DMS114 treated with DMSO at 0.1 percent for 48 hours (cell line): ENCODE results near the gene HEXD.
A peak's percentile ranks its signal among the peaks of the same experiment; 100 is the strongest.
"Not testable (repeated sequence)": the region's sequence is repeated elsewhere in the genome, so short reads cannot be mapped to it uniquely, and the experiment has no call there.

ENCODE experiments used
- DNase-seq: peaks from one replicate; lab custom pipeline; 2025; ENCODE audit not compliant: unreplicated experiment; lab: John Stamatoyannopoulos, UW

HEXD gene

DNA sequence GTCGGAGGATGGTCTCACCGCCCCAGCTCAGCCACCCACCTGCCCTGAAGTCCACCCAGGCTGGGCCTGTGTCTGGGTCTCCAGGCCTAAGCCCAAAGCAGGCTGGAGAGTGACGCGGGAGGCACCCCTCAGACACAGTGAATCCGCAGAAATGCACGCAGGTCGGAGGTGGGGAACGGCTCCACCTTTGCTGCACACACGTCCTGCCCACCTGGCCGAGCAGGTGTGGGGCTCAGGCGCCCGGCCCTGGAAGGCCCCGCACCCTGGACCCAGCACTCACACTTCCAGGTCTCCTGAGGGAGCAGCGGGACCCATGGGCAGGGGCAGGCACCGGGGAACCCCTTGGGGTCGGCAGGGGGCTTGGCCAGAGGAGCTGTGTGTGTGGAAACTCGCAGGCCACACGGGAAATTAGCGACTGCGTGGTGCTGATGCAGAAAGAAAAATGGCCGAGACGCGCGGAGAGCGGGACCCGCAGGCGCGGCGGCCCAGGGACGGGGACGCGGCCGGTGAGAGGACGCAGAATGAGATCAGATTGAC, 21.8 kb downstream of the HEXD start:
- no peak for DNase-seq

GRCh38 chr17:82440469-82440981, 22.4 kb downstream of the HEXD start:
- DNase-seq = no peak

GRCh38 chr17:82440991-82441627, 23.0 kb downstream of the HEXD start:
- no peak for DNase-seq

DNA sequence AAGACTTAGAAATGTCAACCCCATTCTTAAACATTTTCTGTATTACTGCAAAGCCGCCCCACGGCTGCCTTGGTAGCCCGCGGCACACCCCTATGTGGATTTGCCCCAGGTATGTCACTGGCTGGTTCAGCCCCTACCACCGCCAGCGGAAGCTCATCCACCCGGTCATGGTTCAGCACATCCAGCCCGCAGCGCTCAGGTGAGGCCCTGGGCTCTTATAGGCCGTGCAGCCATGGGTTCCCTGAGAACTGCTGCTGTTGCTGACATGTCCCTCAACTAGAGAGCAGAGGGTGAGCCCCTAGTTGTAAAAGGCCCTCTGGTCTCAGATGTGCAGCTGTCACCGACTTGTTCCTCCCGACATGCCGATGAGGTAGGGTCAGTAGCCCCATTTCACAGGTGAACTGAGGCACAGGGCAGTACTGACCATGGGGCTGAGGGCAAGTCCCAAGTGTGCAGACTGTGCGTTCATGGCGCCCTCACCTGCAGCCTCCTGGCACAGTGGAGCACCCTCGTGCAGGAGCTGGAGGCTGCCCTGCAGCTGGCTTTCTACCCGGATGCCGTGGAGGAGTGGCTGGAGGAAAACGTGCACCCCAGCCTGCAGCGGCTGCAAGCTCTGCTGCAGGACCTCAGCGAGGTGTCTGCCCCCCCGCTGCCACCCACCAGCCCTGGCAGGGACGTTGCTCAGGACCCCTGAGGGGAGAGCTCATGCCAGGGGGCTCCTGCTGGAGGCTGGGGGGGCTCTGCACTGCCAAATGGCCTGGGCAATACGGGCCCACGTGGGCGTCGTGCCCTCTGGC, 23.7 kb downstream of the HEXD start:
- DNase-seq = no peak

GRCh38 chr17:82442643-82443464, 24.7 kb downstream of the HEXD start:
- no peak for DNase-seq

- DNase-seq = no peak
These were observed 25.5 kb downstream of the HEXD start for GRCh38 chr17:82443465-82444283.

DNA sequence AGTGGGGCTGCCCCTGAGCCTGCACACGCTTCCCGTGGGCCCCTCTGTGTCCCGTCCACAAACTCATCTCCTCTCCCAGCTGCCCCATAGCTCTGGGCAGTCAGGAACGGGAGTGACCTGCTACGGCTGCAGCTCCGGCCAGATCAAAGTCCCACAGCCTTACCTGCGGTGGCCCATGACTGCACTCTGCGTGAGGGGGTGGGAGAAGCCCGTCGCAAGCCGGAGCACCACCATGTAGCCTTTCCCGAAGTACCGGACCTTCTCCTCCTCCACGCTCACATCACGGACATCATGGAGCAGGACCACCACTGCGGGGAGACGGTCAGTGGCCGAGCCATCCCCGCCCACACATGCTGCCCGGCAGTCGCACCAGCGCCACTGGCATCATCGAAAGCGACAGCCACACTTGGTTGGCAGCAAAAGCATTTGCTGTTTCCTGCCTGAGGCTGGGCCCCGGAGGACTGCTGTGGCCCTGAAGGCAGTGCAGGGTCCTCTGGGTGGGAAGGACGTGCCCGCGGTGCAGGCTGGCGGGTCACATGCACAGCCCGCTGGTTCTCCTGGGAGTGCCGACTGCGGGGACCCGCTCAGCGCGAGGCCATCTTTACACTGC, 26.2 kb downstream of the HEXD start:
- no peak for DNase-seq

DNA sequence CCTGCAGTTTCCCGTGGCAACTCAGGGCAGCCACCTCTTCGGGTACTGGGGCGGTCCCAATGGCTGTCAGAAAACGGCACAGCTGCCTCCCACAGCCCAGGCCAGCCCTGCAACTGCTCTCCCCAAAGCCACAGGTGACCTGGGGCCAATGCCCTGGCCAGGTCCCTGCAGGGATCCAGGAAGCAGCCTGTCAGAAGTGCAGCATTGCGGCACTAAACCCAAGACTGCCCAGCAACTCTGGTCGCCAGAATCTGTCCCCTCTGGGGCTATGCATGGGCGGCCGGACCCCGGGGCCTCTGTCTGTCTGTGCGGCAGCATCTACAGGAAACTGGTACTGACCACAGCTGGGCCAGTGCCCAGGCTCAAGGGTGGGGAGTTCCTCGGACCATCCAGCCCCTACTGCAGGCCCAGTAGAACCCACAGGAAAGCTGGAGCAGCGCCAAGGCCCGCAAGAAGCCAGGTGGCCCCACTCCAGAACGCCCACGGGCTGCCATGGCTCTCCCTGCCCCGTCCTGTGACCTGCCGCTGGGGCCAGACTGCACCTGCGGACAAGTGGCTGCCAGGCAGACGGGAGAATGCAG, 26.9 kb downstream of the HEXD start:
- no peak for DNase-seq

DNA sequence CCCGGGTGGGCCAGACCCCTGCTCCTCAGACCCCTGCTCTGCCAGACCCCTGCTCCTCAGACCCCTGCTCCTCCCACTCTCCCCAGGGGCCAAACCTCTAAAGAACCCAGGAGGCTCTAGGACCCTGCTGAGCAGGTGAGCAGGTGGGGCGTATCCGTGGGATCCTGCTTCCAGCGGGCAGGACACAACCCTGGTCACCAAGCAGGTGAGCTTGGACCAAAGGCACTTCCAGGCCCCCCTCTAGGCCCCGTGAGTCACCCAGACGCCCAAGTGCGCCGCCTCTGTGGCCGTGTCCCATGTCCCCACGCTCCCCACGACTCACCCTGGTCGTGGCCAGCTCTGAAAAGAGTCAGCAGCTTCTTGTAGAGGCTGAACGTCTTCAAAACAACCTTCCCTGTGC, 27.4 kb downstream of the HEXD start:
- DNase-seq = no peak

DNA sequence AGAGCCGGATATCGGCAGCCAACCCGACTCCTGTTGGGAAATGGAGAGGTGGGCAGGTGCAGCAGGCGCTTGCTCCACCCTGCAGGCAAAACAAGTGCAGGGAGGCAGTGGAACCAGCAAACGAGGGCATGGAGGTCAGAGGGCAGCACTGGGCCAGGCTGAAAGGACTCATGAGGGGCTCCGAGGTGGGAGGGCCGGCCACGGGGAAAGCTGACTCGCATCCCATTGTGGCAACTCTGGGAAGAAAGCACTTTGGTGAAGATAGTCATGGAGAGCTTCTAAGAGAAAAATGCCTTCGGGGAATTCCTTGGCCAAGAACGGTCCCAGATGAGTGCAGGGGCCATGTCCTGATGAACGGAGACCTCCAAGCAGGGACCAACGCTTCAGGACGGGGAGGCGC, 28.0 kb downstream of the HEXD start:
- DNase-seq = no peak

- DNase-seq = no peak
These were observed 28.5 kb downstream of the HEXD start for GRCh38 chr17:82446649-82447048.

GRCh38 chr17:82447876-82448275, 29.7 kb downstream of the HEXD start:
- DNase-seq = no peak

- DNase-seq = no peak
These were observed 31.2 kb downstream of the HEXD start for GRCh38 chr17:82449131-82449882.

DNA sequence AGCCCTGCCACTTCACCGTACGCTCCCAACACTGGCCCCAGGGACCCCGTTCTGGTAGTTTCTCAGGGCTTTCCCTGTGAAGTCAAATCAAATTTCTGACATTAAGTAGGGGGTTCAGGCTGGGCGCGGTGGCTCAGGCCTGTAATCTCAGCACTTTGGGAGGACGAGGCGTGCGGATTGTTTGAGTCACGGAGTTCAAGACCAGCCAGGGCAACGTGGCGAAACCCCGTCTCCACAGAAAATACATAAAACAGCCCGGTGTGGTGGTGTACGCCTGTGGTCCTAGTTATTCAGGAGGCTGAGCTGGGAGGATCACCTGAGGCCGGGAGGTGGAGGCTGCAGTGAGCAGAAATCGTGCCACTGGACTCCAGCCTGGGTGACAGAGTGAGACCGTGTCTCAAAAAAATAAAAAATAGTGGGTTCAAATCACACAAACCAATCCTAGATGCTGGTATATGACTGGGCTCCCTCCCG, 31.8 kb downstream of the HEXD start:
- no peak for DNase-seq

GRCh38 chr17:82450357-82451106, 32.4 kb downstream of the HEXD start, which contains the start of gene CYBC1:
CYBC1 (minus strand) TSS chr17:82450752; CDS start chr17:82449254, 1,498 bp downstream.
- DNase-seq = peak; percentile 75

DNA sequence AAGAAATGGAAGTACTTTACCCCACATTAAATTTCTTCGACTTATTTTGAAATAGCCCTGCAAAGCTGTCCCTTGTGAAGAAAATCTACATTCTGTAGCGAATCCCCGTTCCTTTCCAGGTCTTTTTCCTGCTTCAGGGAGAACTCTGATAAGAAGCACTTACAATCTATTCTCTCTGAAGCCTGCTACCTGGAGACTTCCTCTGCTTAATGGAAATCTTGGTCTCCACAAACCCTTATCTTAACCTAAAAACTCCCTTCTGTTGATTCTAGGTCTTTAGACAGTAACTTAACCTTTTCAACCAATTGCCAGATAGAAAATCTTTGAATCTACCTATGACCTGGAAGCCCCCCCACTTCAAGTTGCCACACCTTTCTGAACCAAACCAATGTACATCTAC, 34.0 kb downstream of the HEXD start:
- no peak for DNase-seq

GRCh38 chr17:82453151-82453550, 35.0 kb downstream of the HEXD start:
- not testable (repeated sequence) for DNase-seq

- not testable (repeated sequence) for DNase-seq
These were observed 35.6 kb downstream of the HEXD start for GRCh38 chr17:82453706-82454105.
